OCI-LY1 (cell line): ENCODE data around the gene TRPV4.

ENCODE experiments used
- H2AFZ ChIP-seq: fragments of 200-600 bp; sonication (generic), shearing (Covaris generic); 2 replicates; pipeline ENCODE4 v1.6.0; 2014; ENCODE audit warnings: antibody characterized with exemption, mild to moderate bottlenecking, low read length
- H3F3A ChIP-seq: fragments of 200-600 bp; sonication (generic), shearing (Covaris generic); 2 replicates; pipeline ENCODE4 v1.6.0; 2014; ENCODE audit warnings: mild to moderate bottlenecking, antibody characterized with exemption, low read length, moderate library complexity; ENCODE audit not compliant: insufficient read depth
- H3K27ac ChIP-seq: fragments of 200-600 bp; sonication (generic); 2 replicates; pipeline ENCODE4 v1.5.1; 2014; ENCODE audit warnings: low read length, mixed run types, mild to moderate bottlenecking, low read depth; ENCODE audit not compliant: poor library complexity, severe bottlenecking
- H3K27me3 ChIP-seq: fragments of 200-600 bp; sonication (generic); 2 replicates; pipeline ENCODE4 v1.6.0; 2014; ENCODE audit warnings: antibody characterized with exemption, mild to moderate bottlenecking, low read length, moderate library complexity; ENCODE audit not compliant: insufficient read depth
- H3K36me3 ChIP-seq: fragments of 200-600 bp; sonication (generic); 2 replicates; pipeline ENCODE4 v1.6.1; 2014; ENCODE audit warnings: mild to moderate bottlenecking, antibody characterized with exemption, low read length, moderate library complexity, mixed read lengths; ENCODE audit not compliant: insufficient read depth
- H3K4me1 ChIP-seq: fragments of 200-600 bp; sonication (generic); 2 replicates; pipeline ENCODE4 v1.5.1; 2014; ENCODE audit warnings: mild to moderate bottlenecking, low read length, moderate library complexity; ENCODE audit not compliant: insufficient read depth, severe bottlenecking
- H3K4me2 ChIP-seq: fragments of 200-600 bp; sonication (generic), shearing (Covaris generic); 2 replicates; pipeline ENCODE4 v1.6.1; 2014; ENCODE audit warnings: low read length
- H3K4me3 ChIP-seq: fragments of 200-600 bp; sonication (generic); 2 replicates; pipeline ENCODE4 v1.5.1; 2014; ENCODE audit warnings: low read length, low read depth, mild to moderate bottlenecking, mixed read lengths; ENCODE audit not compliant: poor library complexity, severe bottlenecking
- H3K79me2 ChIP-seq: fragments of 200-600 bp; shearing (Covaris generic); 2 replicates; pipeline ENCODE4 v1.6.1; 2016; ENCODE audit warnings: mixed run types, low read length, mixed read lengths; ENCODE audit not compliant: insufficient read depth
- H3K9ac ChIP-seq: fragments of 200-600 bp; sonication (generic), shearing (Covaris generic); 2 replicates; pipeline ENCODE4 v1.6.1; 2014; ENCODE audit warnings: mild to moderate bottlenecking, low read length, mixed read lengths
- H3K9me2 ChIP-seq: fragments of 200-600 bp; sonication (generic), shearing (Covaris generic); 2 replicates; pipeline ENCODE4 v1.6.1; 2014; ENCODE audit warnings: low read depth, mild to moderate bottlenecking, low read length, mixed read lengths
- H3K9me3 ChIP-seq: fragments of 200-600 bp; shearing (Covaris generic); 2 replicates; pipeline ENCODE4 v1.6.1; 2014; ENCODE audit warnings: low read length, mixed read lengths
- H4K20me1 ChIP-seq: fragments of 200-600 bp; sonication (generic), shearing (Covaris generic); 2 replicates; pipeline ENCODE4 v1.6.0; 2016; ENCODE audit warnings: mild to moderate bottlenecking, low read length; ENCODE audit not compliant: insufficient read depth
- EZH2 ChIP-seq: fragments of 200-600 bp; sonication (generic), shearing (Covaris generic); IDR thresholded peaks from 2 replicates; pipeline ENCODE4 v1.8.0; 2017; ENCODE audit warnings: borderline replicate concordance, mixed run types, mild to moderate bottlenecking, antibody characterized with exemption, low read length, moderate library complexity, mixed read lengths
- TF ChIP-seq, protein P1 (sequence below): fragments of 200-600 bp; sonication (generic), shearing (Covaris generic); IDR thresholded peaks from 2 replicates; pipeline ENCODE4 v1.5.1; 2017; ENCODE audit warnings: mild to moderate bottlenecking, antibody characterized with exemption, low read length, moderate library complexity, mixed read lengths

The TRPV4 gene

GRCh38 chr12:109772622-109773321 lies 60.4 kb downstream of the TRPV4 start:
- no peaks in the 10 kb centered on the region for H4K20me1 ChIP-seq
- no peak overlapping the region for H3K4me2 ChIP-seq
- H2AFZ ChIP-seq, result no peak overlapping the region
- TF ChIP-seq EZH2, result no peak
- TF ChIP-seq, protein P1, sequence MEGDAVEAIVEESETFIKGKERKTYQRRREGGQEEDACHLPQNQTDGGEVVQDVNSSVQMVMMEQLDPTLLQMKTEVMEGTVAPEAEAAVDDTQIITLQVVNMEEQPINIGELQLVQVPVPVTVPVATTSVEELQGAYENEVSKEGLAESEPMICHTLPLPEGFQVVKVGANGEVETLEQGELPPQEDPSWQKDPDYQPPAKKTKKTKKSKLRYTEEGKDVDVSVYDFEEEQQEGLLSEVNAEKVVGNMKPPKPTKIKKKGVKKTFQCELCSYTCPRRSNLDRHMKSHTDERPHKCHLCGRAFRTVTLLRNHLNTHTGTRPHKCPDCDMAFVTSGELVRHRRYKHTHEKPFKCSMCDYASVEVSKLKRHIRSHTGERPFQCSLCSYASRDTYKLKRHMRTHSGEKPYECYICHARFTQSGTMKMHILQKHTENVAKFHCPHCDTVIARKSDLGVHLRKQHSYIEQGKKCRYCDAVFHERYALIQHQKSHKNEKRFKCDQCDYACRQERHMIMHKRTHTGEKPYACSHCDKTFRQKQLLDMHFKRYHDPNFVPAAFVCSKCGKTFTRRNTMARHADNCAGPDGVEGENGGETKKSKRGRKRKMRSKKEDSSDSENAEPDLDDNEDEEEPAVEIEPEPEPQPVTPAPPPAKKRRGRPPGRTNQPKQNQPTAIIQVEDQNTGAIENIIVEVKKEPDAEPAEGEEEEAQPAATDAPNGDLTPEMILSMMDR, result no peak
- H3K4me1 ChIP-seq, result peaks cover 8% of the 10 kb centered on the region
- no peak overlapping the region for H3K27ac ChIP-seq
- H3K4me3 ChIP-seq, result no peak overlapping the region
- H3K27me3 ChIP-seq, result no peaks in the 10 kb centered on the region
- H3K9me2 ChIP-seq, result no peaks in the 10 kb centered on the region
- H3F3A ChIP-seq, result no peaks in the 10 kb centered on the region
- H3K79me2 ChIP-seq, result no peaks in the 10 kb centered on the region
- H3K9me3 ChIP-seq, result no peaks in the 10 kb centered on the region
- no peak overlapping the region for H3K9ac ChIP-seq
- H3K36me3 ChIP-seq, result no peaks in the 10 kb centered on the region

DNA sequence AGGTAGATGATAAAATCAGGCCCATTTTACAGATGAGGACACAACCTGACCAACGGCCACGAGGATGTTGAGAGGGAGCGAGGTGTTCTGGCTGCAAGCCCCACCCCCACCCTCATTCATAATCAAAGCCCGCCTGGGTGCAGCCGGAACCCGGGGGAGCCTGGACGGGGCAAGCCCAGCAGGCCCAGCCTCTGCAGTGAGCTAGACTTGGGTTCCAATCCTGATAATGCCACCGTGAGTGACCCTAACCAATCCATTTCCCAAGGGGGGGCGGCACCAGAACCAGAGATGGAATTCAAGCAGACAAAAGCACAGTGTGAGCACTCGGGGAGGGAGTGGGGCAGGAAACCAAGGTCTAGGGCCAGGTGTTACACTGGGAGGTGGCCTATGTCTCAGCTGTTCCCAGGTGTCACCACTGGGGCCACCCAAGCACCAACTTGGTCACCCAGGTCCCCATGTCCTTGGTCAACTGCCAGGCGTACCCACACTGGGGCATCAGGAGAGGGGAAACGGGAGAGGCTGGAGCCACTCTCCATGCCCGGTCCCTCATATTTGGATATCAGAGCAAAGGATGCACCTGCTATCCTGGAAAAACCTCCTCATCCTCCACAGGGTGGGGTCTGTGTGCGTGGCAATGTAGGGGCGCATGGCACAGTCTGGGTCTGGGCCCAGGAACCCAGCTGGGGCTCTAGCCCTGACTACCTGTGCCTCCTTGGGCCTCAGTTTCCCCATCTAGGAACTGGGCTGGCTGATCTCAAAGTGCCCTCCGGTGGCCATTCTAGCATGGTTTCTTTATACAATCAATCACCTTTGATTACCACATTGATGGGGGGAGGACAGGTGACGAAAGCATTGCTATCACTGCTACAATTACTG lies 61.2 kb downstream of the TRPV4 start:
- no peak overlapping the region for H3K4me2 ChIP-seq

DNA sequence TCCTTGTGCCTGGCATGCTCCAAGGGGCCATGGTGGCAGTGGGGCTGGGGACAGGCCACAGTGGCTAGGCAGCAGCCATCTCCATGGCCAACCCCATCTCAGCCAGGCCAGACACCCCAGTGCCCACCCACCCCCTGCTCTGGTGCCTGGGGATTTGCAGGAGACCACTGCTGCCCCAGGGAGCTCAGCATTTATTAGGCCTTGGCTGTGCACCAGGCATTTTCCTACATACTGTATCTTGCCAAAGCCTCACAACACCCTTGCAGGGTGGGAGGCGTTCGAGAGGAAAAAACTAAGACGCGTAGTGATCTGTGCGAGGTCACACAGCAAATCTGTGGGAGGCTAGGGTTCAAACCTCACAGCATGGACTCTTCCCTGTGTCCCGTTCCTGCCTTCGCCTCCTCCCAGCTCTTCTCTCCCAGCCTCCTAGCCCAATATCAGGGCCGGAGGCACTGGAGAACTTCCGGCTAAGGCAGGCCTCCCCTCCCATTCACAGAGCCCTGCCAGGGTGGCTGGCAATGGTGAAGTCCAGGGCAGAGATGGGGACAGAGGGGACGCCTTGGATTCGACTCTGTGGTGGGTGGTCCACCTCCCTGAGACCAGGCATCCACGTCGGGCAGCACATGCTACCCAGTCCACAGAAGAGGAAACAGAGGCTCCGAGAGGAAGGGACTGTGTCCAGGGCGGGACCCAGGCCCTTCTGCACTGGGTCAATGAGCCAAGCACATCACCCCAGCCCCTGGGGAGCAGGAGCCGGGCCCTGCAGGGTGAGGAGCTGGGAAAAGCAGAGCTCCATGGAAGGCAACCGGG lies 62.1 kb downstream of the TRPV4 start:
- Histone ChIP-seq H3K4me2 (no peak overlapping the region), H3K9me3 (no peaks in the 10 kb centered on the region), H3K4me3 (no peak overlapping the region), H3K9me2 (no peaks in the 10 kb centered on the region), H3F3A (no peaks in the 10 kb centered on the region), H3K36me3 (no peaks in the 10 kb centered on the region), H3K79me2 (no peaks in the 10 kb centered on the region), H3K27me3 (no peaks in the 10 kb centered on the region), H4K20me1 (no peaks in the 10 kb centered on the region), H3K27ac (no peak overlapping the region), H3K4me1 (no peaks in the 10 kb centered on the region), H2AFZ (no peak overlapping the region), H3K9ac (no peak overlapping the region)
- TF ChIP-seq EZH2, result no peak
- TF ChIP-seq, protein P1, result no peak

More for the DNA sequence above, 61.2 kb downstream of the TRPV4 start:
- Histone ChIP-seq H3K79me2 (no peaks in the 10 kb centered on the region), H2AFZ (no peak overlapping the region), H3F3A (no peaks in the 10 kb centered on the region), H3K4me1 (peaks cover under 1% of the 10 kb centered on the region), H4K20me1 (no peaks in the 10 kb centered on the region), H3K9ac (no peak overlapping the region), H3K27me3 (no peaks in the 10 kb centered on the region), H3K9me2 (no peaks in the 10 kb centered on the region), H3K9me3 (no peaks in the 10 kb centered on the region), H3K4me3 (no peak overlapping the region), H3K36me3 (no peaks in the 10 kb centered on the region), H3K27ac (no peak overlapping the region)
- TF ChIP-seq, protein P1, result no peak
- TF ChIP-seq EZH2, result no peak
